DND-41 (cell line): ENCODE measurements around the gene PARD6G.
"Not testable (repeated sequence)": the region's sequence is repeated elsewhere in the genome, so short reads cannot be mapped to it uniquely, and the experiment has no call there.

ENCODE experiments used
- ATAC-seq: fragments of 200-7000 bp; cut with Tn5 transposase; 3 replicates; pipeline ENCODE4 v1.9.1; 2021; ENCODE audit warnings: low read depth; ENCODE audit not compliant: insufficient read depth
- DNase-seq: peaks from one replicate; pipeline ENCODE4 v3.0.0-alpha.2; 2020
- H2AFZ ChIP-seq: 2 replicates; pipeline ENCODE4 v1.6.0; 2012; ENCODE audit warnings: low read depth, low read length
- H3K27ac ChIP-seq: 2 replicates; pipeline ENCODE4 v1.5.1; 2012; ENCODE audit warnings: low read length, inconsistent platforms
- H3K27me3 ChIP-seq: fragments of 200-600 bp; sonication (generic); 2 replicates; pipeline ENCODE4 v1.6.0; 2012; ENCODE audit warnings: low read length, mild to moderate bottlenecking, inconsistent platforms; ENCODE audit not compliant: insufficient read depth, poor library complexity
- H3K36me3 ChIP-seq: 2 replicates; pipeline ENCODE4 v1.5.1; 2012; ENCODE audit warnings: low read length, inconsistent platforms; ENCODE audit not compliant: insufficient read depth
- H3K4me1 ChIP-seq: 2 replicates; pipeline ENCODE4 v1.5.1; 2012; ENCODE audit warnings: mild to moderate bottlenecking, low read length; ENCODE audit not compliant: insufficient read depth
- H3K4me2 ChIP-seq: 2 replicates; pipeline ENCODE4 v1.6.0; 2012; ENCODE audit warnings: mild to moderate bottlenecking, moderate library complexity, low read length, inconsistent platforms; ENCODE audit not compliant: insufficient read depth
- H3K4me3 ChIP-seq, 2 experiments: fragments of 200-600 bp in 1 of 2; shearing (Covaris generic) in 1 of 2; 2 replicates each; pipeline ENCODE4 v1.5.1; 2012 to 2016; ENCODE audit warnings: inconsistent platforms in 2 of 2, low read length in 2 of 2, mild to moderate bottlenecking in 2 of 2, low read depth in 1 of 2, moderate library complexity in 1 of 2
- H3K79me2 ChIP-seq: 2 replicates; pipeline ENCODE4 v1.6.0; 2012; ENCODE audit warnings: low read length, inconsistent platforms; ENCODE audit not compliant: insufficient read depth
- H3K9ac ChIP-seq: 2 replicates; pipeline ENCODE4 v1.6.0; 2012; ENCODE audit warnings: low read depth, mild to moderate bottlenecking, inconsistent platforms, low read length, moderate library complexity
- H3K9me3 ChIP-seq: 2 replicates; pipeline ENCODE4 v1.5.1; 2012; ENCODE audit warnings: low read length, moderate library complexity, mild to moderate bottlenecking, inconsistent platforms; ENCODE audit not compliant: insufficient read depth, severe bottlenecking
- H4K20me1 ChIP-seq: 2 replicates; pipeline ENCODE4 v1.6.0; 2012; ENCODE audit warnings: low read length; ENCODE audit not compliant: insufficient read depth
- EZH2 ChIP-seq: IDR thresholded peaks from 3 replicates; pipeline ENCODE4 v1.6.1; 2012; ENCODE audit warnings: borderline replicate concordance, low read depth, mild to moderate bottlenecking, moderate library complexity, low read length, inconsistent platforms; ENCODE audit not compliant: severe bottlenecking
- TF ChIP-seq, protein P1 (sequence below): IDR thresholded peaks from 2 replicates; pipeline ENCODE4 v1.5.1; 2012; ENCODE audit warnings: borderline replicate concordance, low read length, moderate library complexity, mild to moderate bottlenecking; ENCODE audit not compliant: poor library complexity, severe bottlenecking; ENCODE audit errors: extremely low read depth

PARD6G gene

GRCh38 chr18:80223581-80224148, 23.6 kb downstream of the PARD6G start:
- Histone ChIP-seq H3K36me3 (no peaks in the 10 kb centered on the region), H3K27ac (no peak overlapping the region), H3K9me3 (no peaks in the 10 kb centered on the region), H3K4me1 (no peaks in the 10 kb centered on the region), H3K4me3 (no peak overlapping the region), H2AFZ (no peak overlapping the region), H3K9ac (no peak overlapping the region), H3K27me3 (no peaks in the 10 kb centered on the region), H4K20me1 (peaks cover 2% of the 10 kb centered on the region; the same call in 1 of the 2 replicates), H3K79me2 (no peaks in the 10 kb centered on the region), H3K4me2 (no peak overlapping the region)
- no peak for TF ChIP-seq EZH2
- TF ChIP-seq, protein P1, sequence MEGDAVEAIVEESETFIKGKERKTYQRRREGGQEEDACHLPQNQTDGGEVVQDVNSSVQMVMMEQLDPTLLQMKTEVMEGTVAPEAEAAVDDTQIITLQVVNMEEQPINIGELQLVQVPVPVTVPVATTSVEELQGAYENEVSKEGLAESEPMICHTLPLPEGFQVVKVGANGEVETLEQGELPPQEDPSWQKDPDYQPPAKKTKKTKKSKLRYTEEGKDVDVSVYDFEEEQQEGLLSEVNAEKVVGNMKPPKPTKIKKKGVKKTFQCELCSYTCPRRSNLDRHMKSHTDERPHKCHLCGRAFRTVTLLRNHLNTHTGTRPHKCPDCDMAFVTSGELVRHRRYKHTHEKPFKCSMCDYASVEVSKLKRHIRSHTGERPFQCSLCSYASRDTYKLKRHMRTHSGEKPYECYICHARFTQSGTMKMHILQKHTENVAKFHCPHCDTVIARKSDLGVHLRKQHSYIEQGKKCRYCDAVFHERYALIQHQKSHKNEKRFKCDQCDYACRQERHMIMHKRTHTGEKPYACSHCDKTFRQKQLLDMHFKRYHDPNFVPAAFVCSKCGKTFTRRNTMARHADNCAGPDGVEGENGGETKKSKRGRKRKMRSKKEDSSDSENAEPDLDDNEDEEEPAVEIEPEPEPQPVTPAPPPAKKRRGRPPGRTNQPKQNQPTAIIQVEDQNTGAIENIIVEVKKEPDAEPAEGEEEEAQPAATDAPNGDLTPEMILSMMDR, result no peak
- DNase-seq (no peak), ATAC-seq (no peak)

DNA sequence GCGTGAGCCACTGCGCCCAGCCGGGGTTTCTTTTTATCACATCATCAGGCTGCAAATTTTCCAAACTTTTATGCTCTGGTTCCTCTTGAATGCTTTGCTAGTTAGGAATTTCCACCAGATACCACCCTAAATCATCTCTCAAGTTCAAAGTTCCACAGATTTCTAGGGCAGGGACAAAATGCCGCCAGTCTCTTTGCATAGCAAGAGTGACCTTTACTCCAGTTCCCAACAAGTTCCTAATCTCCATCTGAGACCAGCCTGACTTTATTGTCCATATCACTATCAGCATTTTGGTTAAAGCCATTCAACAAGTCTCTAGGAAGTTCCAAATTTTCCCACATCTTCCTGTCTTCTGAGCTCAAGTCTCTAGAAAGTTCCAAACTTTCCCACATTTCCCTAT, 27.8 kb downstream of the PARD6G start:
- H4K20me1 ChIP-seq, H3K4me1 ChIP-seq, H2AFZ ChIP-seq, H3K9me3 ChIP-seq, DNase-seq, H3K4me3 ChIP-seq, H3K9ac ChIP-seq, ATAC-seq, H3K36me3 ChIP-seq, H3K27me3 ChIP-seq, H3K79me2 ChIP-seq, H3K27ac ChIP-seq, H3K4me2 ChIP-seq: not testable (repeated sequence)

DNA sequence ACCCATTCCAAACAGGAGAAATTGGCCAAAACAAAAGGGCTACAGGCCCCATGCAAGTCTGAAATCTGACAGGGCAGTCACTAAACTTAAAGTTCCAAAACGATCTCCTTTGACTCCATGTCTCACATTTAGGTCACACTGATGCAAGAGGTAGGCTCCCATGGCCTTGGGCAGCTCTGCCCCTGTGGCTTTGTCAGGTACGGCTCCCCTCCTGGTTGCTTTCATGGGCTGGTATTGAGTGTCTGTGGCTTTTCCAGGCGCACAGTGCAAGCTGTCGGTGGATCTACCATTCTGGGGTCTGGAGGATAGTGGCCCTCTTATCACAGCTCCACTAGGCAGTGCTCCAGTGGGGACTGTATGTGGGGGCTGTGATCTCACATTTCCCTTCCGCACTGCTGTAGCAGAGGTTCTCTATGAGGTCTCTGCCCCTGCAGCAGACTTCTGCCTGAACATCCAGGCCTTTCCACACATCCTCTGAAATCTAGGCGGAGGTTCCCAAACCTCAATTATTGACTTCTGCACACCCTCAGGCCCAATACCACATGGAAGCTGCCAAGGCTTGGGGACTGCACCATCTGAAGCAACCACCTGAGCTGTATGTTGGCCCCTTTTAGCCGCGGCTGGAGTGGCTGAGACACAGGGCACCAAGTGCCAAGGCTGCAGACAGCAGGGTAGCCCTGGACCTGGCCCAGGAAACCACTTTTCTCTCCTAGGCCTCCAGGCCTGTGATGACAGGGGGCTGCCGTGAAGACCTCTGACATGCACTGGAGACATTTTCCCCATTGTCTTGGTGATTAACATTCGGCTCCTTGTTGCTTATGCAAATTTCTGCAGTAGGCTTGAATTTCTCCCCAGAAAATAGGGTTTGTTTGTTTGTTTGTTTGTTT, 28.7 kb downstream of the PARD6G start:
- DNase-seq (no peak), ATAC-seq (no peak)
- Histone ChIP-seq H4K20me1 (peaks cover 2% of the 10 kb centered on the region; the same call in 1 of the 2 replicates), H3K36me3 (no peaks in the 10 kb centered on the region), H3K4me1 (no peaks in the 10 kb centered on the region), H3K79me2 (no peaks in the 10 kb centered on the region), H3K9ac (no peak overlapping the region), H3K9me3 (no peaks in the 10 kb centered on the region), H3K4me2 (no peak overlapping the region), H2AFZ (no peak overlapping the region), H3K4me3 (no peak overlapping the region), H3K27me3 (no peaks in the 10 kb centered on the region), H3K27ac (no peak overlapping the region)
- TF ChIP-seq, protein P1, result no peak

DNA sequence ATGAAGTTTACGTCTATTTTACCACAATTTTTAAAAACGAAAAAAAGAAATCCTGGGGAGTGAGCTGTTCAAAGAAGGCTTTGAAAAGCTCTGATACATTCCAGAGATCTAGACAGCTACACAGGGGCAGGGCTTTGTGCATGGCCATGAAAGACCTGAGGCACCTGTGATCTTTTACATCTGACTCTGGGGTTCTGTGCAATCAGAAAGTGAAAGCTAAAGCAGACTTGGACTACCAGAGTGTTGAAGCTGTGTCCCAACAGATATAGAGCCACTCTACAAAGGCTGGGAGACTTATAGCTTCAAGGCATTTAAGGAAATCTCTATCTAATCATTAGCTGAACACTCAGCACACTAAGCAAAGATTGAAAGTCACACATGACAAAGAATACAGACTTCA, 34.1 kb downstream of the PARD6G start:
- H3K4me1 ChIP-seq, result no peaks in the 10 kb centered on the region
- no peak overlapping the region for H3K4me3 ChIP-seq
- TF ChIP-seq, protein P1, result no peak
- TF ChIP-seq EZH2, result no peak
- DNase-seq, result peak; percentile 37
- no peaks in the 10 kb centered on the region for H3K9me3 ChIP-seq
- H4K20me1 ChIP-seq, result no peaks in the 10 kb centered on the region
- no peaks in the 10 kb centered on the region for H3K36me3 ChIP-seq
- H3K9ac ChIP-seq, result no peak overlapping the region
- no peak overlapping the region for H2AFZ ChIP-seq
- no peak overlapping the region for H3K27ac ChIP-seq
- ATAC-seq, result peak; percentile 97
- H3K79me2 ChIP-seq, result no peaks in the 10 kb centered on the region
- H3K4me2 ChIP-seq, result no peak overlapping the region
- H3K27me3 ChIP-seq, result no peaks in the 10 kb centered on the region
